ENCODE results near the gene ZFP3. TPM values are rescaled to one million over a fixed set of nuclear protein-coding genes. Genes with fewer than 3 reads are reported as not detected.

ZFP3 gene
- total RNA-seq, 4 donors from 2014 or later, result 3.2 to 5.9 (median 4.0) TPM

DNA sequence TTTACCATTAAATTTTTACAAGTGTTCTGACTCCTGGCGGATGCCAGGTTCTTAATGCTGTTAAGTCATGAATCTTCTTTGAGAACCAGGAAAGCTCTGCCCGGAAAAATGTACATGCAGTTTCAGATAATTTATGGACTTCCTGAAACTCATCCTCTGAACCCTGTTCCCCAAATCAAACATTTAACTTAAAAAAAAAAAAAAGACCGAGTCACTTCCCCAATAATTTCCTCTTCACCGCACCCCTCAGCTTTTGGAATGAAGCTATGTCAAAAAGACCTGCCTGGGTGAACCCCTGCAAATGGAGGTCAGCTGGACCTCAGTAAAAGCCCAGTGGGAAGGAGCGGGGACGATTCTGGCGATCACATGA, 18.4 kb downstream of the ZFP3 start:
- TF ChIP-seq, protein P1, sequence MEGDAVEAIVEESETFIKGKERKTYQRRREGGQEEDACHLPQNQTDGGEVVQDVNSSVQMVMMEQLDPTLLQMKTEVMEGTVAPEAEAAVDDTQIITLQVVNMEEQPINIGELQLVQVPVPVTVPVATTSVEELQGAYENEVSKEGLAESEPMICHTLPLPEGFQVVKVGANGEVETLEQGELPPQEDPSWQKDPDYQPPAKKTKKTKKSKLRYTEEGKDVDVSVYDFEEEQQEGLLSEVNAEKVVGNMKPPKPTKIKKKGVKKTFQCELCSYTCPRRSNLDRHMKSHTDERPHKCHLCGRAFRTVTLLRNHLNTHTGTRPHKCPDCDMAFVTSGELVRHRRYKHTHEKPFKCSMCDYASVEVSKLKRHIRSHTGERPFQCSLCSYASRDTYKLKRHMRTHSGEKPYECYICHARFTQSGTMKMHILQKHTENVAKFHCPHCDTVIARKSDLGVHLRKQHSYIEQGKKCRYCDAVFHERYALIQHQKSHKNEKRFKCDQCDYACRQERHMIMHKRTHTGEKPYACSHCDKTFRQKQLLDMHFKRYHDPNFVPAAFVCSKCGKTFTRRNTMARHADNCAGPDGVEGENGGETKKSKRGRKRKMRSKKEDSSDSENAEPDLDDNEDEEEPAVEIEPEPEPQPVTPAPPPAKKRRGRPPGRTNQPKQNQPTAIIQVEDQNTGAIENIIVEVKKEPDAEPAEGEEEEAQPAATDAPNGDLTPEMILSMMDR (IDR thresholded peaks at IDR 0.05; ENCODE audit: low read depth), result no peak

DNA sequence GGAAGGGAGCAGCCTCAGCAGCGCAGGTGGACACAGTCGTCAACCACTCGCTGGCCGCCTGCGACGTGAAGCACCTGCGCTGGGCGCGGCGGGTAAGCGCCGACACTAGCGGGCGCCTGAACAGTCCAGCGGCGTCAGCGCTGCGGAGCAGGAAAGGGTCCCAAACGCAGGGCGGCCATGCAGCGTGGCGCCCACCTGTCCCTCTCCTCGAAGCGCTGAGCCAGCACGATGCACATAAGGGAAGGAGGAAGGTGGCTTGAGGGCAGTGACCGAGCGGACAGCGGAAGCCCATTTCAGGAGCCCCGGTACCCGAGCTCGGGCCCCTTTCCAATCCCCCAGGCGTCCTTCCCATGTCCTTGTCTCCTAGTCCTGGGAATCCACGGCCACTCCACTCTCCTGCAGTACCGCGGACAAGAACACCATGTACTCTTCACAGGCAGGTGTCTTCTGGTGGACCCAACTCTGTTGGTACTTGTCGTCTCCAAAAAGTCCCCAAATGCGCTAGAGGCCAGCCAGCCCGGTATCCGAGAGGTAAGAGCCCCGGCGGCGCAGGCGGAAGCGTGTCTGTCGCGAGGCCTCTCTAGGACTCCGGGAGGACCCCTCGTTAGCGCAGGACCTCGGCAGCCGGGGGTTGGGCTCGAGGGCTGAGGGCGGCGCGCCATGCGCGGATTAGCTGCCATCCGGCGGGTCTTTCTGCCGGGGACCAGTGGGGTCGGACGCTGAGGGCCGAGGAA, 19.0 kb downstream of the ZFP3 start:
- TF ChIP-seq, protein P1 (IDR thresholded peaks at IDR 0.05; ENCODE audit: low read depth), result no peak

DNA sequence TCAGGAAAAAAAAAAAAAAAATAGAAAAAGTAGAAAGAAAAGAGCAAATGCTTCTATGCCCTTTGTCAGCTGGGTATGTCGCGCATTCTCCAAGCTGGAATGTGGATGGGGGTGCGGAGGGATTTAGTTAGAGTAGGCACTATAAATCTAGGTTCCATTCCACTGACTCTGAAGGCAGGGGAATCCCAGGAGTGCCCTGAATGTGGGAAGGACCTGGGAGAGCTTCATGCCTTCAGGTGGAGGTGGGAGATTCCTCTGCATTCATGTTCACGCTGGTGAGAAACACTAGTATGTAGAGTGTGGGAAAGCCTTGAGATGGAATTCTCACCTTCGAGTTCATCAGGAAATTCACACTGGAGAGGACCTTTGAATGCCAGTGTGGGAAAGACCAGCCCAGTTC, 21.0 kb downstream of the ZFP3 start:
- TF ChIP-seq, protein P1 (IDR thresholded peaks at IDR 0.05; ENCODE audit: low read depth), result no peak

DNA sequence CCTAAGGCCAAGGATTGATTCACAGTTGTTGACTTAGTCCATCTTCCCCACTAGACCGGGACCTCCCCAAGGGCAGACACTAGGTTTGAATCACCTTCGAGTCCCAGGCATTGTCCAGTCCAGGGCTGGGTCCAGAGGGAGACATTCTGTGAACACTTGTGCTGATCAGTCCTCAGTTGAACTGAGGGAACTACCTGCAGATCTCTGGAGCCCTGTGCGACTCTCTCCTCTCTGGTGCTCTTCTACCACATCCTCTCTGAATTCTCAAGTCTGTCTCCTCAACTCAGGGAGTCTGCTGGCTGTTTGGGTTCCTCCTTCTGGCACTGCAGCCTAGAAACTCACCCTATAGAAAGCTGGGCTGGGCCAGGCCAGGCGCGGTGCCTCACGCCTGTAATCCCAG, 22.6 kb downstream of the ZFP3 start:
- TF ChIP-seq, protein P1 (IDR thresholded peaks at IDR 0.05; ENCODE audit: low read depth), result no peak

DNA sequence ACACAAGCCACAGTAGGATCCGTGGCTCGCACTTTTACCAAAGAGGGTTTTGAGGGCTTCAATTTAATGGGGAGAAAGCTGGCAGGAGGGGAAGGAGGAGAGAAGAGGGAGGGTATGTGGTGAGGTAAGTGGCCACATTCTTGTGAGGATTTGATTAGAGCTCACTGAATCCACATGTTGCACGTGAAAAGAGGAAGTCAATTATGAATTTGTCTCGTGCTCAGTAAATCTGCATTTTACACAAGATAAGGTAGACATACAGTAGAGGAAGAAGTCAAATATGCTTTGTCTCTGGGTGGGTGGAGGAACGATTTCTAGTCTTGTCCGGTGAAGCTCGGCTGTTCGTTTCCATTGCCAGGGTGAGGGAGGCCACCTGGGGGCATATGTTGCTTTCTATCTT, 32.5 kb downstream of the ZFP3 start:
- TF ChIP-seq, protein P1 (IDR thresholded peaks at IDR 0.05; ENCODE audit: low read depth), result no peak

DNA sequence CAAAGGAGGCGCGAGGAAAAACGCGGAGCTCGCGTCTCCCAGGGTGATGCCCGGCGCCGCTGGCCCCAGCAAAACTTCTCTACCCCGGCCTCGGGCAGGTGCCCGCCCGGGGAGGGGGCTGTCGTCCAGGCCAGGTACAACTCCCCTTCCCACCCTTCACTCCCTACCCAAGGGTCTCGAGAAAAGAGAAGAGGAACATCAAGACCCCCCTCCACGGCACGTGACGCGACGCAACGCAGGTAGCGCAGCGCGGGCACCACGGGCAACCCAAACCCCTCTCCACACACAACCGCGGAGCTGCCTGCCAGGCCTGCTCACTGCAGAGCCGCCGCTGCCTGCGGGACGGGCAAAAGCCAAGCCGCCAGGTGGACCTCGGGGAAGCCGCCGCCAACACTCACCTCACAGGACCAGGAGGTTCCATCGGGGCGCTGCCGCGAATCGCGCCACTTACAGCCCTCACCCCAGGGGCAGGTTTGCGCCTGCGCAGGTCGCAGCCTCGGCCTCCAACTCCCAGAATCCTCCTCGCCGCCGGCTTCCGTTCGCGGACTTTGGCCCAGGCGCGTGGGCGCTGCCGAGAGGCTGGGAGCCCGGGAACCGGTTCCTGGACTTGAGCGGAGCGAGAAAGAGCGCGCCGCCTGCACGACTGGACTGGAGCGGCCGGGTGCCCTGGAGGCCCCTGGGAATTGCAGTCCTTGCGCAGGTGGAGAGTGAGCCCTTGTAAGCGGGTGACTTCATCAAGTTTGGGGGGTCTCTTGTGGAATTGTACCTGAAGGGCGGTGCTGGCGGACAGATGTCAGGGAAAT, 33.3 kb downstream of the ZFP3 start, which contains the start of gene ZNF232:
Gene ZNF232, minus strand, starts transcription at position 477 of the 803 bp plus-strand sequence. Its CDS starts 56 bp downstream, at position 421.
- TF ChIP-seq, protein P1 (IDR thresholded peaks at IDR 0.05; ENCODE audit: low read depth), result no peak

All from subcutaneous adipose tissue (tissue), 4 donors.